D721Med (cell line): Measurements from ENCODE around the gene SULT1C2.

Source experiments
- DNase-seq: peaks from one replicate; pipeline ENCODE4 v3.0.0; 2011; ENCODE audit warnings: low spot score; ENCODE audit not compliant: insufficient read length
- FAIRE-seq: peaks from 2 replicates; lab custom pipeline; 2011; peaks lifted over from hg19 to GRCh38; lab: Jason Lieb, UNC
- CTCF ChIP-seq: IDR thresholded peaks from 2 replicates; pipeline ENCODE4 v1.5.1; 2012; ENCODE audit warnings: mild to moderate bottlenecking, control low read depth; ENCODE audit not compliant: insufficient read depth; ENCODE audit errors: missing control alignments

The SULT1C2 gene

GRCh38 chr2:108314586-108315296 lies 26.0 kb downstream of the SULT1C2 start:
- no peak for TF ChIP-seq CTCF
- no peak for FAIRE-seq
- no peak for DNase-seq

- TF ChIP-seq CTCF = no peak
- FAIRE-seq (no peak), DNase-seq (no peak)
These were observed 26.8 kb downstream of the SULT1C2 start for GRCh38 chr2:108315444-108315934.

- FAIRE-seq = no peak
- no peak for DNase-seq
- no peak for TF ChIP-seq CTCF
These were observed 27.3 kb downstream of the SULT1C2 start for GRCh38 chr2:108316033-108316432.

GRCh38 chr2:108316461-108317258 lies 28.0 kb downstream of the SULT1C2 start:
- TF ChIP-seq CTCF = no peak
- FAIRE-seq (no peak), DNase-seq (no peak)

GRCh38 chr2:108320326-108320922 lies 31.7 kb downstream of the SULT1C2 start:
- DNase-seq (no peak), FAIRE-seq (no peak)
- TF ChIP-seq CTCF = no peak

GRCh38 chr2:108323619-108324018 lies 34.9 kb downstream of the SULT1C2 start:
- FAIRE-seq (no peak), DNase-seq (no peak)
- no peak for TF ChIP-seq CTCF
